ENCODE data around the gene FAM236B.
"Not testable (repeated sequence)": the region's sequence is repeated elsewhere in the genome, so short reads cannot be mapped to it uniquely, and the experiment has no call there.

Gene FAM236B

GRCh38 chrX:72782560-72782959, at the start of gene FAM236B:
TSS of gene FAM236B (minus strand) at chrX:72782660. CDS start at chrX:72782560, 100 bp downstream.
- DNase-seq (ENCODE audit: low spot score), result not testable (repeated sequence)

GRCh38 chrX:72830701-72831100, 48.2 kb upstream of the FAM236B start:
- DNase-seq (ENCODE audit: low spot score), result not testable (repeated sequence)

- not testable (repeated sequence) for DNase-seq (ENCODE audit: low spot score)
Observed at GRCh38 chrX:72808110-72808509, 25.6 kb upstream of the FAM236B start, which contains the start of gene FAM236D. TSS of gene FAM236D (minus strand) at chrX:72808210. CDS start at chrX:72808110, 100 bp downstream.

GRCh38 chrX:72790390-72790789, 7.9 kb upstream of the FAM236B start:
- not testable (repeated sequence) for DNase-seq (ENCODE audit: low spot score)

GRCh38 chrX:72788142-72788541, 5.7 kb upstream of the FAM236B start:
- not testable (repeated sequence) for DNase-seq (ENCODE audit: low spot score)

GRCh38 chrX:72783964-72784363, 1.5 kb upstream of the FAM236B start:
- not testable (repeated sequence) for DNase-seq (ENCODE audit: low spot score)

- not testable (repeated sequence) for DNase-seq (ENCODE audit: low spot score)
Observed at GRCh38 chrX:72783365-72783936, 991 bp upstream of the FAM236B start.

GRCh38 chrX:72778146-72778545, 4.3 kb downstream of the FAM236B start:
- not testable (repeated sequence) for DNase-seq (ENCODE audit: low spot score)

GRCh38 chrX:72777467-72777790, 5.0 kb downstream of the FAM236B start:
- DNase-seq (ENCODE audit: low spot score), result not testable (repeated sequence)

- not testable (repeated sequence) for DNase-seq (ENCODE audit: low spot score)
Observed at GRCh38 chrX:72776653-72777466, 5.6 kb downstream of the FAM236B start, which contains the start of gene DMRTC1B. TSS of gene DMRTC1B (plus strand) at chrX:72776890. CDS start at chrX:72845136, 68,246 bp downstream.

- not testable (repeated sequence) for DNase-seq (ENCODE audit: low spot score)
Observed at GRCh38 chrX:72760454-72760853, 22.0 kb downstream of the FAM236B start.

GRCh38 chrX:72748545-72748944, 33.9 kb downstream of the FAM236B start:
- DNase-seq (ENCODE audit: low spot score), result not testable (repeated sequence)

GRCh38 chrX:72745546-72745945, 36.9 kb downstream of the FAM236B start:
- not testable (repeated sequence) for DNase-seq (ENCODE audit: low spot score)

- DNase-seq (ENCODE audit: low spot score), result no peak
Observed at GRCh38 chrX:72735561-72735960, 46.9 kb downstream of the FAM236B start.

- DNase-seq (ENCODE audit: low spot score), result not testable (repeated sequence)
Observed at GRCh38 chrX:72733636-72734035, 48.8 kb downstream of the FAM236B start.

All from GM03348 (cell line).